Astrocyte (in vitro differentiated cells and primary cell): ENCODE data around the gene SPTBN1. TPM values are rescaled to one million over a fixed set of nuclear protein-coding genes. Genes with fewer than 3 reads are reported as not detected.

Experiments used
- DNase-seq: peaks from one replicate; pipeline ENCODE4 v3.0.0-alpha.2; 2010; ENCODE audit warnings: low read depth
- FAIRE-seq: peaks from 2 replicates; lab custom pipeline; 2011; peaks lifted over from hg19 to GRCh38; lab: Jason Lieb, UNC
- H2AFZ ChIP-seq: 2 replicates; pipeline ENCODE4 v1.6.0; 2012; ENCODE audit warnings: low read depth, low read length, inconsistent platforms
- H3K27ac ChIP-seq: 2 replicates; pipeline ENCODE4 v1.5.1; 2011; ENCODE audit warnings: low read depth, low read length, inconsistent platforms
- H3K27me3 ChIP-seq: 2 replicates; pipeline ENCODE4 v1.6.0; 2011; ENCODE audit warnings: low read length, inconsistent platforms; ENCODE audit not compliant: insufficient read depth
- H3K36me3 ChIP-seq: 2 replicates; pipeline ENCODE4 v1.5.1; 2011; ENCODE audit warnings: low read length, inconsistent platforms; ENCODE audit not compliant: insufficient read depth
- H3K4me1 ChIP-seq: 2 replicates; pipeline ENCODE4 v1.5.1; 2011; ENCODE audit warnings: low read length, inconsistent platforms; ENCODE audit not compliant: insufficient read depth
- H3K4me2 ChIP-seq: 2 replicates; pipeline ENCODE4 v1.6.0; 2012; ENCODE audit warnings: low read length, inconsistent platforms
- H3K4me3 ChIP-seq: 2 replicates; pipeline ENCODE4 v1.5.1; 2011; ENCODE audit warnings: low read depth, mild to moderate bottlenecking, low read length, inconsistent platforms; ENCODE audit not compliant: insufficient read depth
- H3K79me2 ChIP-seq: 2 replicates; pipeline ENCODE4 v1.6.0; 2012; ENCODE audit warnings: mild to moderate bottlenecking, low read length, inconsistent platforms; ENCODE audit not compliant: insufficient read depth
- H3K9ac ChIP-seq: 2 replicates; pipeline ENCODE4 v1.6.0; 2012; ENCODE audit warnings: mild to moderate bottlenecking, low read length, inconsistent platforms
- H3K9me3 ChIP-seq: 2 replicates; pipeline ENCODE4 v1.5.1; 2012; ENCODE audit warnings: low read depth, mild to moderate bottlenecking, low read length, inconsistent platforms; ENCODE audit not compliant: insufficient read depth
- H4K20me1 ChIP-seq: 2 replicates; pipeline ENCODE4 v1.6.0; 2012; ENCODE audit warnings: low read length, inconsistent platforms; ENCODE audit not compliant: insufficient read depth
- H3K27ac Mint-ChIP-seq: one replicate; pipeline ENCODE4 v1.8.0; 2021; ENCODE audit warnings: mild to moderate bottlenecking, mixed read lengths; ENCODE audit not compliant: unreplicated experiment
- H3K27me3 Mint-ChIP-seq: one replicate; pipeline ENCODE4 v1.8.0; 2021; ENCODE audit warnings: low read depth, mixed read lengths; ENCODE audit not compliant: unreplicated experiment
- H3K36me3 Mint-ChIP-seq: one replicate; pipeline ENCODE4 v1.8.0; 2021; ENCODE audit warnings: low read depth, mixed read lengths; ENCODE audit not compliant: unreplicated experiment
- H3K4me1 Mint-ChIP-seq: one replicate; pipeline ENCODE4 v1.8.0; 2021; ENCODE audit warnings: low read depth, mixed read lengths; ENCODE audit not compliant: unreplicated experiment
- H3K4me3 Mint-ChIP-seq: one replicate; pipeline ENCODE4 v1.8.0; 2021; ENCODE audit warnings: mild to moderate bottlenecking, moderate library complexity, mixed read lengths; ENCODE audit not compliant: unreplicated experiment
- H3K9me3 Mint-ChIP-seq: one replicate; pipeline ENCODE4 v1.8.0; 2021; ENCODE audit warnings: mild to moderate bottlenecking, mixed read lengths; ENCODE audit not compliant: unreplicated experiment
- CTCF ChIP-seq: IDR thresholded peaks from 2 replicates; pipeline ENCODE4 v1.5.1; 2011; ENCODE audit warnings: low read depth, mild to moderate bottlenecking, inconsistent platforms, low read length, moderate library complexity; ENCODE audit not compliant: insufficient read depth
- EZH2 ChIP-seq: IDR thresholded peaks from 2 replicates; pipeline ENCODE4 v1.6.1; 2012; ENCODE audit warnings: mild to moderate bottlenecking, low read length, inconsistent platforms; ENCODE audit not compliant: insufficient read depth
- total RNA-seq: library from RNA; stranded (reverse); gene quantifications from 2 replicates; pipeline ENCODE4 v1.2.1, GENCODE V29; 2021

Gene SPTBN1
- total RNA-seq, 1 donor from 2014 or later = 311 TPM

- Histone ChIP-seq H3K79me2 (no peaks in the 10 kb centered on the region), H4K20me1 (no peaks in the 10 kb centered on the region)
- no peak for FAIRE-seq
Measured at GRCh38 chr2:54416938-54417337, 39.2 kb upstream of the SPTBN1 start.

GRCh38 chr2:54417577-54417976 is 38.5 kb upstream of the SPTBN1 start:
- Mint-ChIP-seq H3K4me3 (no peak overlapping the region), H3K9me3 (no peaks in the 10 kb centered on the region), H3K27me3 (no peaks in the 10 kb centered on the region), H3K27ac (no peak overlapping the region), H3K4me1 (peaks cover 24% of the 10 kb centered on the region), H3K36me3 (no peaks in the 10 kb centered on the region)
- Histone ChIP-seq H3K4me2 (no peak overlapping the region), H4K20me1 (no peaks in the 10 kb centered on the region), H3K36me3 (no peaks in the 10 kb centered on the region), H3K4me1 (no peaks in the 10 kb centered on the region), H3K4me3 (no peak overlapping the region), H3K9ac (no peak overlapping the region), H3K79me2 (no peaks in the 10 kb centered on the region), H3K27ac (no peak overlapping the region), H2AFZ (no peak overlapping the region), H3K27me3 (no peaks in the 10 kb centered on the region), H3K9me3 (no peaks in the 10 kb centered on the region)
- FAIRE-seq (no peak), DNase-seq (no peak)
- TF ChIP-seq EZH2 (no peak), CTCF (no peak)

More at GRCh38 chr2:54416938-54417337, 39.2 kb upstream of the SPTBN1 start:
- no peak overlapping the region for H3K4me2 ChIP-seq
- Mint-ChIP-seq H3K4me1 (peaks cover 24% of the 10 kb centered on the region), H3K36me3 (no peaks in the 10 kb centered on the region), H3K27ac (peak overlapping the region; percentile 10), H3K9me3 (no peaks in the 10 kb centered on the region), H3K27me3 (no peaks in the 10 kb centered on the region), H3K4me3 (no peak overlapping the region)
- no peak for TF ChIP-seq EZH2
- TF ChIP-seq CTCF = no peak
- H3K27me3 ChIP-seq = no peaks in the 10 kb centered on the region
- H3K36me3 ChIP-seq = no peaks in the 10 kb centered on the region
- no peak overlapping the region for H2AFZ ChIP-seq
- no peak for DNase-seq
- no peaks in the 10 kb centered on the region for H3K4me1 ChIP-seq
- no peak overlapping the region for H3K27ac ChIP-seq
- no peak overlapping the region for H3K9ac ChIP-seq
- no peaks in the 10 kb centered on the region for H3K9me3 ChIP-seq
- H3K4me3 ChIP-seq = no peak overlapping the region

GRCh38 chr2:54419388-54419787 is 36.7 kb upstream of the SPTBN1 start:
- no peak overlapping the region for H3K27ac Mint-ChIP-seq
- no peak overlapping the region for H2AFZ ChIP-seq
- TF ChIP-seq EZH2 (no peak), CTCF (no peak)
- FAIRE-seq (no peak), DNase-seq (no peak)
- H3K4me2 ChIP-seq = no peak overlapping the region
- H3K27me3 Mint-ChIP-seq = no peaks in the 10 kb centered on the region
- no peaks in the 10 kb centered on the region for H3K4me1 ChIP-seq
- no peaks in the 10 kb centered on the region for H3K36me3 ChIP-seq
- H3K4me3 ChIP-seq = no peak overlapping the region
- no peak overlapping the region for H3K27ac ChIP-seq
- no peaks in the 10 kb centered on the region for H3K36me3 Mint-ChIP-seq
- peaks cover 27% of the 10 kb centered on the region for H3K4me1 Mint-ChIP-seq
- no peak overlapping the region for H3K4me3 Mint-ChIP-seq
- no peaks in the 10 kb centered on the region for H3K79me2 ChIP-seq
- H3K9me3 ChIP-seq = no peaks in the 10 kb centered on the region
- no peaks in the 10 kb centered on the region for H3K27me3 ChIP-seq
- H3K9ac ChIP-seq = no peak overlapping the region
- no peaks in the 10 kb centered on the region for H3K9me3 Mint-ChIP-seq
- no peaks in the 10 kb centered on the region for H4K20me1 ChIP-seq
